Thyroid gland (tissue), 4 donors: ENCODE data around the gene ARHGAP24.
"Not testable (repeated sequence)": the region's sequence is repeated elsewhere in the genome, so short reads cannot be mapped to it uniquely, and the experiment has no call there.

Source experiments
- CTCF ChIP-seq, 6 experiments: fragments of 200-600 bp in 3 of 6; fragments of 450-650 bp in 3 of 6; sonication (generic) in 3 of 6; IDR thresholded peaks; one replicate each; pipeline ENCODE4 v1.5.1; 2016 to 2019; ENCODE audit warnings: antibody characterized with exemption in 6 of 6, mild to moderate bottlenecking in 2 of 6, inconsistent platforms in 1 of 6, moderate library complexity in 1 of 6
- POLR2A ChIP-seq, 2 donors: fragments of 450-650 bp; IDR thresholded peaks; one replicate each; pipeline ENCODE4 v1.6.1; 2017; ENCODE audit warnings: antibody characterized with exemption in 2 of 2, mild to moderate bottlenecking in 2 of 2, moderate library complexity in 1 of 2

GRCh38 chr4:85915570-85915969 lies 440.6 kb downstream of the ARHGAP24 start:
- not testable (repeated sequence) for TF ChIP-seq POLR2A, CTCF (IDR thresholded peaks at IDR 0.05)
